GM12878 (cell line): ENCODE measurements around the gene GGT5. TPM values are rescaled to one million over a fixed set of nuclear protein-coding genes. Genes with fewer than 3 reads are reported as not detected.
"Not testable (repeated sequence)": the region's sequence is repeated elsewhere in the genome, so short reads cannot be mapped to it uniquely, and the experiment has no call there.

Experiments
- ATAC-seq: fragments of 200-7000 bp; cut with Tn5 transposase; 3 replicates; pipeline ENCODE4 v1.9.1; 2020; ENCODE audit warnings: mild to moderate bottlenecking, moderate library complexity
- BruUV-seq: library from RNA; stranded (reverse); fragments of 400-500 nt; replicated peaks from 2 replicates; lab custom pipeline; 2021; lab: Mats Ljungman, UMichigan
- CTCF ChIA-PET: fragments of 300-600 bp; sonication (Branson Sonifier 250); formaldehyde crosslinking; extraction: SDS; loops from one replicate; lab custom pipeline; 2021; ENCODE audit warnings: inconsistent platforms; lab: Yijun Ruan, JAX
- POLR2A ChIA-PET: fragments of 350-600 bp; formaldehyde crosslinking; extraction: SDS; loops from one replicate; lab custom pipeline; 2021; ENCODE audit warnings: inconsistent platforms; lab: Charles Lee
- RAD21 ChIA-PET: fragments of 300-600 bp; sonication (Branson Sonifier 250); formaldehyde crosslinking; loops from one replicate; lab custom pipeline; 2023; ENCODE audit warnings: antibody characterized with exemption; ENCODE audit not compliant: unreplicated experiment; lab: Charles Lee
- SMC1A ChIA-PET: fragments of 300-600 bp; sonication (Branson Sonifier 250); formaldehyde crosslinking; loops from one replicate; lab custom pipeline; 2023; ENCODE audit not compliant: unreplicated experiment, uncharacterized antibody; lab: Charles Lee
- DNase-seq: peaks from one replicate; pipeline ENCODE4 v3.0.0-alpha.2; 2011; ENCODE audit warnings: low read depth, low spot score
- FAIRE-seq: peaks from 3 replicates; lab custom pipeline; 2011; peaks lifted over from hg19 to GRCh38; lab: Jason Lieb, UNC
- H2AFZ ChIP-seq: 2 replicates; pipeline ENCODE4 v1.6.0; 2011; ENCODE audit warnings: low read depth, low read length, control low read depth; ENCODE audit not compliant: control insufficient read depth
- H3K27ac ChIP-seq: 2 replicates; pipeline ENCODE4 v1.5.1; 2011; ENCODE audit warnings: control low read depth; ENCODE audit not compliant: control insufficient read depth, insufficient read depth
- H3K27me3 ChIP-seq, 2 experiments: replicated peaks in 1 of 2; 2 replicates each; pipeline versions ENCODE4 v1.6.0 to v1.6.1; 2011; ENCODE audit warnings: low read length in 1 of 2; ENCODE audit not compliant: control insufficient read depth in 2 of 2, insufficient read depth in 2 of 2
- H3K36me3 ChIP-seq, 2 experiments: 2 replicates each; pipeline ENCODE4 v1.5.1; 2011; ENCODE audit warnings: low read length in 1 of 2; ENCODE audit not compliant: control insufficient read depth in 2 of 2, insufficient read depth in 2 of 2
- H3K4me1 ChIP-seq: 2 replicates; pipeline ENCODE4 v1.6.1; 2011; ENCODE audit warnings: mild to moderate bottlenecking, low read length, moderate library complexity, mixed read lengths; ENCODE audit not compliant: control insufficient read depth, insufficient read depth
- H3K4me2 ChIP-seq: 2 replicates; pipeline ENCODE4 v1.6.0; 2011; ENCODE audit warnings: control low read depth; ENCODE audit not compliant: control insufficient read depth, insufficient read depth
- H3K4me3 ChIP-seq: fragments of 200-600 bp; sonication (generic); 2 replicates; pipeline ENCODE4 v1.5.1; 2016
- H3K79me2 ChIP-seq: 2 replicates; pipeline ENCODE4 v1.6.0; 2011; ENCODE audit warnings: low read length; ENCODE audit not compliant: control insufficient read depth, insufficient read depth
- H3K9ac ChIP-seq: 2 replicates; pipeline ENCODE4 v1.8.0; 2011; ENCODE audit warnings: low read length, control low read depth, mixed read lengths; ENCODE audit not compliant: control insufficient read depth, insufficient read depth
- H3K9me3 ChIP-seq: replicated peaks from 3 replicates; pipeline ENCODE4 v1.5.1; 2011; ENCODE audit warnings: mild to moderate bottlenecking, low read length; ENCODE audit not compliant: control insufficient read depth, insufficient read depth
- H4K20me1 ChIP-seq: 2 replicates; pipeline ENCODE4 v1.6.0; 2011; ENCODE audit not compliant: control insufficient read depth, insufficient read depth
- IKZF1 ChIP-seq: fragments of 450-650 bp; conservative IDR thresholded peaks from 2 replicates; pipeline ENCODE4 v1.6.1; 2017; ENCODE audit warnings: antibody characterized with exemption, mild to moderate bottlenecking
- IKZF2 ChIP-seq, 2 experiments: fragments of 450-650 bp; IDR thresholded peaks; 2 replicates each; pipeline ENCODE4 v1.6.1; 2017; ENCODE audit warnings: mild to moderate bottlenecking in 2 of 2, moderate library complexity in 2 of 2
- NR2F1 ChIP-seq: fragments of 450-650 bp; conservative IDR thresholded peaks from 2 replicates; pipeline ENCODE4 v1.6.1; 2017; ENCODE audit warnings: mild to moderate bottlenecking
- WGBS: methylation state at CpG from one replicate; pipeline ENCODE4 v1.1.6; 2016; ENCODE audit warnings: low lambda C conversion rate; ENCODE audit not compliant: insufficient replicate concordance, insufficient coverage; ENCODE audit errors: missing lambda C conversion rate; 5-methylcytosine and 5-hydroxymethylcytosine counted together
- in situ Hi-C: fragments of 300-500 bp; cut with MboI; formaldehyde crosslinking; loops from 9 replicates; pipeline ENCODE4 v1.14.3; 2018; ENCODE audit warnings: mixed read lengths
- intact Hi-C: fragments of 100-400 bp; cut with micrococcal nuclease; formaldehyde crosslinking; loops from one replicate; pipeline ENCODE4 v1.14.2; 2022; ENCODE audit not compliant: unreplicated experiment
- polyA plus RNA-seq, 11 experiments: library from polyadenylated mRNA; depleted of rRNA in 4 of 11; unstranded in 6 of 11; stranded (reverse) in 5 of 11; fragments of >200 nt; fragmentation: Nextera tagmentation in 4 of 11; fragmentation: Illumina TruSeq in 1 of 11; extraction: Ambion mirVana in 4 of 11; extraction: Trizol in 1 of 11; gene quantifications; 1 replicate in 1 of 11; 2 replicates in 10 of 11; pipeline versions ENCODE4 v1.2.1 to v1.2.3, GENCODE V29; 2011 to 2016; ENCODE audit warnings: inconsistent platforms in 2 of 11, missing spikeins in 2 of 11, low read depth in 1 of 11
- total RNA-seq, 4 experiments: library from RNA; depleted of rRNA in 3 of 4; stranded (reverse); fragments of >200 nt in 3 of 4; fragmentation: Illumina TruSeq in 1 of 4; extraction: Trizol in 1 of 4; gene quantifications; 2 replicates each; pipeline versions ENCODE4 v1.2.1 to v1.2.3, GENCODE V29; 2013 to 2021
- TF ChIP-seq, protein P1 (sequence below): fragments of 450-650 bp; IDR thresholded peaks from 2 replicates; pipeline ENCODE4 v1.6.1; 2017; ENCODE audit warnings: low read depth, mild to moderate bottlenecking, moderate library complexity

Gene GGT5
- total and polyA plus RNA-seq, 10 of the 15 experiments (the other 5 are each of a cell fraction or from before 2014, with no cell fraction given): 0.34 TPM; not detected in 9

DNA sequence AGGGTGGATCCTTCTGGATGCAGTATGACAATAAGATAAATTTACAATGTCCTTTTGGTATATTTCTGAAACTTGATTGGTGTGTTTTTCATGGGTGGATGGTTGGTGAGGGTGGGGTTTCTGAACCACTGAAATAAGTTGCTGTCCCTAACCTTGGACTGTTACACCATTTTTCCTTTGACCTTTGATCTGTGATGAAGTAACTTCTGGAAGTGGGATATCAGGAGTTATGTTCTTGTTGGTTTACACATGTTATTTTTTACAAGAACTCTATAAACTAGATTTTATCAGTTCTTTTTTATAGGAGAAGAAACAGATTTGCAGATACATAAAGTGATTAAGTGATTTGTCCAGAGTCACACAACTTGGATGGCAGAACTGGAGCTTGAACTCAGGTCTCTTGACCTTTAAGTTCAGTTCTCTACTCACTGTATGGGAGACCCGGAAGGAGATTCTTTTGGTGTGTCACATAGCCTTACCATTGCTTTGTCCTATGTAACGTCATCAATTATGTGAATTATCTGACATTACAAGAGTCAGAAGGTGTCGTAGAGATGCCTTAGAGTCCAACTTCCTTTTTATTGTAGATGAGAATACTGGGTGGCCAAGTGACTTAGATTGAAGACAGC, 47.4 kb upstream of the GGT5 start:
- TF ChIP-seq IKZF2 (IDR thresholded peaks at IDR 0.05) (peak in 1 of 2 experiments; percentile 55; a peak in 2 of 4 replicates), IKZF1 (peak; percentile 38; the same call in 1 of the 2 replicates), NR2F1 (peak; percentile 42; the same call in 1 of the 2 replicates)
- TF ChIP-seq, protein P1, sequence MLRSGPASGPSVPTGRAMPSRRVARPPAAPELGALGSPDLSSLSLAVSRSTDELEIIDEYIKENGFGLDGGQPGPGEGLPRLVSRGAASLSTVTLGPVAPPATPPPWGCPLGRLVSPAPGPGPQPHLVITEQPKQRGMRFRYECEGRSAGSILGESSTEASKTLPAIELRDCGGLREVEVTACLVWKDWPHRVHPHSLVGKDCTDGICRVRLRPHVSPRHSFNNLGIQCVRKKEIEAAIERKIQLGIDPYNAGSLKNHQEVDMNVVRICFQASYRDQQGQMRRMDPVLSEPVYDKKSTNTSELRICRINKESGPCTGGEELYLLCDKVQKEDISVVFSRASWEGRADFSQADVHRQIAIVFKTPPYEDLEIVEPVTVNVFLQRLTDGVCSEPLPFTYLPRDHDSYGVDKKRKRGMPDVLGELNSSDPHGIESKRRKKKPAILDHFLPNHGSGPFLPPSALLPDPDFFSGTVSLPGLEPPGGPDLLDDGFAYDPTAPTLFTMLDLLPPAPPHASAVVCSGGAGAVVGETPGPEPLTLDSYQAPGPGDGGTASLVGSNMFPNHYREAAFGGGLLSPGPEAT: peak; percentile 26; the same call in 1 of the 2 replicates
- H3K9ac ChIP-seq, H3K9me3 ChIP-seq, H3K4me3 ChIP-seq, H2AFZ ChIP-seq, RAD21 ChIA-PET, H3K36me3 ChIP-seq, H4K20me1 ChIP-seq, FAIRE-seq, SMC1A ChIA-PET, BruUV-seq, DNase-seq, POLR2A ChIA-PET, H3K27me3 ChIP-seq, in situ Hi-C loops, intact Hi-C loops: not testable (repeated sequence)
- Histone ChIP-seq H3K4me1 (peaks cover 24% of the 10 kb centered on the region), H3K27ac (peak overlapping the region; percentile 50; the same call in 1 of the 2 replicates), H3K4me2 (peak overlapping the region; percentile 59), H3K79me2 (peaks cover 26% of the 10 kb centered on the region)
- ATAC-seq: peak; percentile 37
- 100% methylated on average over 3 of the region's 3 CpGs for WGBS
- CTCF ChIA-PET: interaction anchor here (1.1 kb wide), 1 partner anchor 11 kb away, joined by 3 read pairs; no protein-coding TSS in a partner anchor
